ENCODE measurements around the gene PKNOX2.

PKNOX2 gene

DNA sequence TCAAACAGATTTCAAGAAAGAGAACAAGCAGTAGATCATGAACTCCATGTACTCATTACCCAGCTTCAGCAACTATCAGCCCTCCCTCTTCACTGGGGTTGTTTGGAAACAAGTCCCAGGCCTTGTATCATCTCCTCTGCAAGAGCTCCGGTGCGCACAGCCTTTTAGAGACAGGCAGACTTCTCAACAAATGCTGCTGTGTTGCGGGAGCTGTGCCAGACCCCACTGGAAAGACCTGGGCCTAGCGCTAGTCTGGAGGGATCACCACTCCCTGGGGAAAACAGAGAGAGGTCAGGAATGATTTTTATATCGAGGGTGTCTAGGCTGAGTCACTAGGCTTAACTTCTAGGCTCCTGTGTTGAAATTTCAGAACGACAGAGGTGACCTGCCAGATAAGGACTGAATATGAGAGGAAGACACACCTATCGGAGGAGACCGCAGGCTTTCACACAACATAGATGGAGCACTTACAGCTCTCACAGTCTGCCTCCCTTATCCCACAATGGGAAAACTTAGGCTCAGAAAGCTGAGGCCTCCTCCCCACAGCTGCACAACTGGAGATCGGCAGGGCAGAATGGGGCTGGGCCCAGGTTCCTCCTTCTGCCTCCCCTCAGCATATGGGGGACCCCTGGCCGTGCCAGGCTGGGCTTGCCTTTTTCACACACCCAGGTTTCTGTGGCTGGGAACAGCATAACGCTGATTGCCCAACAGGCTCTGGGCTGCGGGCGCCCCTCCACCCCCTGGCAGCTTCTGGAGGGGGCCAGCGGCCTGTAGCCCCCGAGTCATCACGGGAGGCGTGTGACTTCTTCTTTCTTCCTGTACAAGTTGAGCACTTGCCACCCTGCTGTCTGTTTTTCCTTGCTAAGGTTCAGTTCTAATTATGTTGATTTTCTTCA, 86.0 kb downstream of the PKNOX2 start:
- no peak for TF ChIP-seq CTCF (IDR thresholded peaks at IDR 0.05; ENCODE audit: borderline replicate concordance, insufficient read depth, low read depth, low read length)
- H3K4me3 ChIP-seq (ENCODE audit: low read depth, low read length): no peak overlapping the region

GRCh38 chr11:125251214-125251545, 86.6 kb downstream of the PKNOX2 start:
- TF ChIP-seq CTCF (IDR thresholded peaks at IDR 0.05; ENCODE audit: borderline replicate concordance, insufficient read depth, low read depth, low read length): no peak

GRCh38 chr11:125251956-125252355, 87.4 kb downstream of the PKNOX2 start:
- H3K4me3 ChIP-seq (ENCODE audit: low read depth, low read length): no peak overlapping the region
- TF ChIP-seq CTCF (IDR thresholded peaks at IDR 0.05; ENCODE audit: borderline replicate concordance, insufficient read depth, low read depth, low read length): no peak

More at GRCh38 chr11:125251214-125251545, 86.6 kb downstream of the PKNOX2 start:
- H3K4me3 ChIP-seq (ENCODE audit: low read depth, low read length): no peak overlapping the region

DNA sequence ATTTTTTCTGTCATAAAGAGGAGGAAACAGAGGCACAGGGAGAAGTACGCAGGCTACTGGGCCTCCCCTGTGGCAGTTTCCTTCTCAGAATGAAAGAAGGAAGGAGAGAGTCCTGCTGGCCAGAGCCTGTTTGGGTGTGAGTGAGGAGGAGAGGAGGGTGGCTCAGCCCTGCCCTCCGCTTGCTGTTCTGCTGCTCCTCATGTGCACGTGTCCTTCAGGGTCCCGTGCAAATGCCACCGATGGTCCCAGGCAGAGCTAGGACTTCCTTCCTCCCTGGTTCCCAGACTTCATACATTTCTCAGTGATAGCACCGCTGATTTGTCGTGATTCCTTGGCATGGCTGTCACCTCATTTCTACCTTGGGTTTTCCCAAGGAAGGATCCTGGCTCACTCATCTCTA, 88.7 kb downstream of the PKNOX2 start:
- TF ChIP-seq CTCF (IDR thresholded peaks at IDR 0.05; ENCODE audit: borderline replicate concordance, insufficient read depth, low read depth, low read length): no peak

DNA sequence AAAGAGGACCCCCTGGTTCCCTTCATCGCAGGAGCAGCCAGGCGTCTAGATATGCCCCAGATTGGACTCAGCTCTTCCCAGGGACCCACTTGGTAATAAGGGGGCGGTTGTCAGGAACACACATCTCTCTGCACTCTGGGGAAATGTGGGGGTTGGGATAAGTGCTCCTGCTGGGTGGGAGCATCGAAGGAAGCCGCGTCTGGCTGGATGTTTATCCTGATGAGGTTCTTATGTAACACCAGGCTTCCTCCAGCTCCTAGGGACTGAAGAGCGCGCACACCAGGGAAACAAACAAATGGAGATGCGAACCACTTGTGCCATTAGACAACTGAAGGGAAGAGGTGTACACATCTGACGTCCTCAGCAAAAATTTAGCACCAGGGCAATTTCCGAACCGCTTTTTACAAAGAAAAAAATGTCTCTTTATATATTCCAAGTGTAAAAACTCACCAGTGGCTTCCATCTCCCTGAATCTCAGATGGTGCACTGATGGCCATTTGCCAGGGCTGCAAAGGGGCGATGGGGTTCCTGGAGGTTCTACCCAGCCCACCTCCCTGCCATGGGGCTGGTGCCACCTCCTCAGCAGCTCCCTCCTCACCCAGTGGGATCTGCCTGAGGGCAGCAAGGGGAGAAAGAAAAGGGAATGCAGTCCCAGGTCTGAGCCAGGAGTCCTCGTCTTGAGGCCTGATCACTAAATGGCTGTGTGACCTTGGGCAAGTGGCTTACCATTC, 89.4 kb downstream of the PKNOX2 start:
- no peak for TF ChIP-seq CTCF (IDR thresholded peaks at IDR 0.05; ENCODE audit: borderline replicate concordance, insufficient read depth, low read depth, low read length)
- H3K4me3 ChIP-seq (ENCODE audit: low read depth, low read length): no peak overlapping the region

More for the DNA sequence above, 88.7 kb downstream of the PKNOX2 start:
- H3K4me3 ChIP-seq (ENCODE audit: low read depth, low read length): no peak overlapping the region

DNA sequence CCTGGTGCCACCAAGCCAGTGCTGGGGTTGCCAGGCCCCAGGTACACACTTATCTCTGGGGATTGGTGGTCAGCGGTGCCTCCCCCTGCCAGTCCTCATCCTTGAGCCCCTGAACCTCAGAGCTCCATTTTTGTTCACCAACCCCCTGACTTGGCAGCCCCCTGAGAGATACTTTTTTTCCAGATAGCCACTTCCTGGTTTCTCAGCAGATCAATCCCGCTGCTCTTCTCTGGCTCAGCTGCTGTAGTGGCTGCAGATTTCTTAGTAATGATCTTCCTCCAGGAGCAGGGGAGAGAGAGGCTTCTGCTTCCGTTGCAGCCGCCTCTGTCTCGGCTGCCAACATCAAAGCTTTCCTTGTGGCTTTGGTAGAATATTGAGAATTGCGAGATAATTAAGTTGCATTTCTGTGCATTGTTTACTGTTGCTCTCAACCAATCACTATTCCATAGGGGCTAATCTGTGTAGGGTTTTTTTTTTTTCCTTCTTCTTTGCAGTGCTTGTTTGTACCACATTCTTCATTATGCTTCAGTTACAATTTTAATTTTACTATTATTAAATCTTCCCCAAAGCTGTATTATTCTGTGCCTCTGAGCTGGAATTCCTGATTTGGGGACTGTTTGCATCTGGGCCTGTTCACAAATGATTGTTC, 92.1 kb downstream of the PKNOX2 start:
- no peak overlapping the region for H3K4me3 ChIP-seq (ENCODE audit: low read depth, low read length)
- no peak for TF ChIP-seq CTCF (IDR thresholded peaks at IDR 0.05; ENCODE audit: borderline replicate concordance, insufficient read depth, low read depth, low read length)

Data from GM12875 (cell line).